HepG2 (cell line): ENCODE data around the gene ROBO3. TPM values are rescaled to one million over a fixed set of nuclear protein-coding genes. Genes with fewer than 3 reads are reported as not detected.

Source experiments
- ATAC-seq: fragments of 200-7000 bp; cut with Tn5 transposase; 3 replicates; pipeline ENCODE4 v1.9.1; 2020; ENCODE audit warnings: mild to moderate bottlenecking, moderate library complexity
- BruUV-seq: library from RNA; stranded (reverse); fragments of 400-500 nt; replicated peaks from 2 replicates; lab custom pipeline; 2021; lab: Mats Ljungman, UMichigan
- CTCF ChIA-PET: fragments of 300-600 bp; formaldehyde crosslinking; extraction: SDS; loops from one replicate; lab custom pipeline; 2021; ENCODE audit warnings: low total read pairs, inconsistent platforms, low intra/inter-chr PET ratio; lab: Yijun Ruan, JAX
- POLR2A ChIA-PET: fragments of 350-600 bp; sonication (Branson Sonifier 250); formaldehyde crosslinking; loops from one replicate; lab custom pipeline; 2020; ENCODE audit warnings: antibody characterized with exemption, inconsistent platforms; lab: Yijun Ruan, JAX
- DNase-seq: peaks from one replicate; pipeline ENCODE4 v3.0.0-alpha.2; 2015; ENCODE audit warnings: low spot score
- FAIRE-seq: peaks from 3 replicates; lab custom pipeline; 2011; peaks lifted over from hg19 to GRCh38; lab: Jason Lieb, UNC
- H2AFZ ChIP-seq: one replicate; pipeline ENCODE4 v1.6.1; 2011; ENCODE audit warnings: low read length, inconsistent platforms
- H3K27ac ChIP-seq: fragments of 300-600 bp; 3 replicates; pipeline ENCODE4 v1.8.0; 2011; ENCODE audit warnings: mixed run types, mild to moderate bottlenecking, mixed read lengths, low read length, inconsistent platforms; ENCODE audit not compliant: insufficient read depth; ENCODE audit errors: extremely low read length
- H3K27me3 ChIP-seq, 2 experiments: fragments of 200-600 bp in 1 of 2; 2 replicates in 1 of 2; 3 replicates in 1 of 2; pipeline versions ENCODE4 v1.6.0 to v1.8.0; 2011; ENCODE audit warnings: low read length in 2 of 2, mild to moderate bottlenecking in 2 of 2, moderate library complexity in 2 of 2, inconsistent platforms in 1 of 2; ENCODE audit not compliant: insufficient read depth in 2 of 2, control insufficient read depth in 1 of 2
- H3K36me3 ChIP-seq, 2 experiments: fragments of 200-600 bp in 1 of 2; replicated peaks in 1 of 2; 2 replicates in 1 of 2; 3 replicates in 1 of 2; pipeline versions ENCODE4 v1.5.1 to v1.8.0; 2011; ENCODE audit warnings: low read length in 2 of 2, inconsistent platforms in 1 of 2; ENCODE audit not compliant: insufficient read depth in 2 of 2, control insufficient read depth in 1 of 2
- H3K4me1 ChIP-seq: 2 replicates; pipeline ENCODE4 v1.5.1; 2012; ENCODE audit warnings: low read length, inconsistent platforms; ENCODE audit not compliant: insufficient read depth
- H3K4me2 ChIP-seq: 2 replicates; pipeline ENCODE4 v1.6.0; 2011; ENCODE audit warnings: low read depth, low read length, inconsistent platforms
- H3K4me3 ChIP-seq, 3 experiments: fragments of 200-600 bp in 1 of 3; sonication (generic), shearing (Covaris generic) in 1 of 3; replicated peaks in 1 of 3; 2 replicates each; pipeline ENCODE4 v1.5.1; 2011 to 2016; ENCODE audit warnings: low read length in 3 of 3, inconsistent platforms in 2 of 3, low read depth in 2 of 3, mild to moderate bottlenecking in 2 of 3, control low read depth in 1 of 3, mixed read lengths in 1 of 3; ENCODE audit not compliant: insufficient read depth in 1 of 3
- H3K79me2 ChIP-seq: one replicate; pipeline ENCODE4 v1.6.1; 2011; ENCODE audit warnings: low read length, inconsistent platforms; ENCODE audit not compliant: insufficient read depth
- H3K9ac ChIP-seq: 2 replicates; pipeline ENCODE4 v1.6.0; 2011; ENCODE audit warnings: mild to moderate bottlenecking, low read depth, low read length, inconsistent platforms; ENCODE audit not compliant: insufficient read depth
- H3K9me3 ChIP-seq: 2 replicates; pipeline ENCODE4 v1.5.1; 2012; ENCODE audit warnings: mild to moderate bottlenecking, low read length
- H4K20me1 ChIP-seq: 2 replicates; pipeline ENCODE4 v1.6.0; 2011; ENCODE audit warnings: inconsistent platforms, mild to moderate bottlenecking, low read length, moderate library complexity; ENCODE audit not compliant: insufficient read depth
- HDAC1 ChIP-seq: sonication (generic); formaldehyde crosslinking; IDR thresholded peaks from 2 replicates; pipeline ENCODE4 v1.5.1; 2020; ENCODE audit warnings: mild to moderate bottlenecking, missing genetic modification reagents
- HNRNPK ChIP-seq: fragments of 200-400 bp; formaldehyde crosslinking; IDR thresholded peaks from 2 replicates; pipeline ENCODE4 v1.6.1; 2018; ENCODE audit warnings: low read length, low read depth, moderate library complexity, mild to moderate bottlenecking; ENCODE audit not compliant: poor library complexity, severe bottlenecking
- KAT2B ChIP-seq: fragments of 150-350 bp; IDR thresholded peaks from 2 replicates; pipeline ENCODE4 v1.6.1; 2014; ENCODE audit warnings: low read depth, low read length, borderline replicate concordance
- NBN ChIP-seq: fragments of 450-650 bp; conservative IDR thresholded peaks from 2 replicates; pipeline ENCODE4 v1.6.1; 2017
- NFE2L2 ChIP-seq: fragments of 150-350 bp; IDR thresholded peaks from 2 replicates; pipeline ENCODE4 v1.6.1; 2014; ENCODE audit warnings: low read length
- PHF20 ChIP-seq: sonication (generic); formaldehyde crosslinking; IDR thresholded peaks from 2 replicates; pipeline ENCODE4 v1.5.0; 2020; ENCODE audit warnings: mild to moderate bottlenecking, missing genetic modification reagents
- RBFOX2 ChIP-seq: fragments of 200-400 bp; formaldehyde crosslinking; IDR thresholded peaks from 2 replicates; pipeline ENCODE4 v1.6.1; 2017; ENCODE audit warnings: low read depth, mild to moderate bottlenecking, low read length
- SKI ChIP-seq: fragments of 450-650 bp; IDR thresholded peaks from one replicate; pipeline ENCODE4 v1.6.1; 2018; ENCODE audit warnings: mild to moderate bottlenecking; ENCODE audit not compliant: partially characterized antibody
- SNRNP70 ChIP-seq: fragments of 200-400 bp; formaldehyde crosslinking; IDR thresholded peaks from 2 replicates; pipeline ENCODE4 v1.6.1; 2017; ENCODE audit warnings: mild to moderate bottlenecking, low read depth, low read length, moderate library complexity
- TAF1 ChIP-seq: sonication (generic); formaldehyde crosslinking; IDR thresholded peaks from 2 replicates; pipeline ENCODE4 v1.4.0; 2020; ENCODE audit warnings: missing genetic modification reagents
- ZC3H4 ChIP-seq: sonication (generic); formaldehyde crosslinking; IDR thresholded peaks from 2 replicates; pipeline ENCODE4 v1.4.0; 2020; ENCODE audit warnings: missing genetic modification reagents, borderline replicate concordance
- ZMYM2 ChIP-seq: sonication (generic); formaldehyde crosslinking; IDR thresholded peaks from 2 replicates; pipeline ENCODE4 v1.8.0; 2022; ENCODE audit warnings: mild to moderate bottlenecking, missing genetic modification reagents
- ZNF207 ChIP-seq: fragments of 450-650 bp; IDR thresholded peaks from 2 replicates; pipeline ENCODE4 v1.6.1; 2016; ENCODE audit warnings: antibody characterized with exemption, borderline replicate concordance
- ZNF232 ChIP-seq: sonication (generic); formaldehyde crosslinking; IDR thresholded peaks from 2 replicates; pipeline ENCODE4 v1.4.0; 2020; ENCODE audit warnings: missing genetic modification reagents, borderline replicate concordance
- WGBS: methylation state at CpG from one replicate; pipeline ENCODE4 v1.1.6; 2017; ENCODE audit warnings: low lambda C conversion rate; 5-methylcytosine and 5-hydroxymethylcytosine counted together
- in situ Hi-C: cut with HindIII; loops from 2 replicates; pipeline ENCODE4 v1.10.0; 2017; ENCODE audit warnings: low pct_unique_long_range_greater_than_20kb; ENCODE audit not compliant: extremely low pct_ligation_motif_present
- intact Hi-C: fragments of 100-400 bp; cut with micrococcal nuclease; formaldehyde crosslinking; loops from one replicate; pipeline ENCODE4 v1.10.0; 2022; ENCODE audit not compliant: unreplicated experiment
- polyA plus RNA-seq, 8 experiments: library from polyadenylated mRNA; depleted of rRNA in 3 of 8; stranded (reverse) in 7 of 8; unstranded in 1 of 8; fragments of >200 nt; fragmentation: Illumina TruSeq in 4 of 8; extraction: Trizol in 4 of 8; gene quantifications; 2 replicates each; pipeline versions ENCODE4 v1.2.1 to v1.2.3, GENCODE V29; 2011 to 2016; ENCODE audit warnings: low read depth in 4 of 8, missing spikeins in 1 of 8, mixed read lengths in 1 of 8; ENCODE audit not compliant: insufficient read depth in 1 of 8
- total RNA-seq, 5 experiments: library from RNA; depleted of rRNA; stranded (reverse); fragments of >200 nt; fragmentation: Illumina TruSeq; extraction: Trizol; gene quantifications; 2 replicates each; pipeline ENCODE4 v1.2.3, GENCODE V29; 2016; ENCODE audit warnings: low read depth in 1 of 5
- TF ChIP-seq, protein P1 (sequence below): sonication (generic); formaldehyde crosslinking; IDR thresholded peaks from 2 replicates; pipeline ENCODE4 v1.5.0; 2020; ENCODE audit warnings: mild to moderate bottlenecking, missing genetic modification reagents

The ROBO3 gene
- total and polyA plus RNA-seq, 2 of the 13 experiments (the other 11 are each of a cell fraction or from before 2014, with no cell fraction given) = 0.07 to 2.4 TPM

DNA sequence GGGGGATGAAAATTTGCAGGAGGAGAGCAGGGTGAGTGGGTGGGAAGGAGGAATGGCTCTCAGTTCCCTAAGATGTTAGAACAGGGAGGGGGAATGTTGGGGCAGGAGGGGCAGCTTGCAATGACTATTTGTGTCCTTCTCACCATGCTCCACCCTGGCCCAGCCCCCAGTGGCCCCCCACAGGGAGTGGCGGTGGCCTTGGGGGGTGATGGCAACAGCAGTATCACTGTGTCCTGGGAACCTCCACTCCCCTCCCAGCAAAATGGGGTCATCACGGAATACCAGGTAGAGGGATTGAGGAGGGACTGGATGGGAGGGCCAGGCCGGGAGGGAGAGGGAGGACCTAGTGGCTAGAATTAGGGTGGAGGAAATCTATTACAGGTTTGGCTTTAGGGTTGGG lies 10.2 kb downstream of the ROBO3 start:
- H3K9ac ChIP-seq = no peak overlapping the region
- no peak overlapping the region for H2AFZ ChIP-seq
- no peak for FAIRE-seq
- ATAC-seq = no peak
- 57% methylated on average over 3 of the region's 3 CpGs for WGBS
- H3K36me3 ChIP-seq = no peaks in the 10 kb centered on the region
- no peak for TF ChIP-seq ZNF232 (CRISPR knock-in tag)
- TF ChIP-seq PHF20 (CRISPR knock-in tag) = 0 out of 2 replicates have a peak, but pooled peaks have one; percentile 10
- POLR2A ChIA-PET = interaction anchor here (1.3 kb wide), 2 partner anchors 61 to 74 kb away, joined by 3 to 7 read pairs; partner anchors contain the start of gene HEPACAM
- H3K79me2 ChIP-seq = no peaks in the 10 kb centered on the region
- peak overlapping the region in 1 of 3 experiments; percentile 78; a peak in 2 of 6 replicates for H3K4me3 ChIP-seq
- CTCF ChIA-PET = interaction anchor here (1.7 kb wide), 1 partner anchor 8 kb away, joined by 5 read pairs; no protein-coding TSS in a partner anchor
- H3K27me3 ChIP-seq = peaks cover 2 to 67% of the 10 kb centered on the region in 2 experiments; a peak in 4 of 5 replicates
- BruUV-seq = no TSS peak
- H4K20me1 ChIP-seq = no peaks in the 10 kb centered on the region
- in situ Hi-C loops = loop anchor here (5.0 kb wide), 1 partner anchor 77 kb away; the partner anchor contains the start of gene CCDC15
- DNase-seq = no peak
- intact Hi-C loops = no loop called here
- no peaks in the 10 kb centered on the region for H3K9me3 ChIP-seq
- H3K4me2 ChIP-seq = peak overlapping the region; percentile 86
- no peak overlapping the region for H3K27ac ChIP-seq
- H3K4me1 ChIP-seq = peaks cover 40% of the 10 kb centered on the region

DNA sequence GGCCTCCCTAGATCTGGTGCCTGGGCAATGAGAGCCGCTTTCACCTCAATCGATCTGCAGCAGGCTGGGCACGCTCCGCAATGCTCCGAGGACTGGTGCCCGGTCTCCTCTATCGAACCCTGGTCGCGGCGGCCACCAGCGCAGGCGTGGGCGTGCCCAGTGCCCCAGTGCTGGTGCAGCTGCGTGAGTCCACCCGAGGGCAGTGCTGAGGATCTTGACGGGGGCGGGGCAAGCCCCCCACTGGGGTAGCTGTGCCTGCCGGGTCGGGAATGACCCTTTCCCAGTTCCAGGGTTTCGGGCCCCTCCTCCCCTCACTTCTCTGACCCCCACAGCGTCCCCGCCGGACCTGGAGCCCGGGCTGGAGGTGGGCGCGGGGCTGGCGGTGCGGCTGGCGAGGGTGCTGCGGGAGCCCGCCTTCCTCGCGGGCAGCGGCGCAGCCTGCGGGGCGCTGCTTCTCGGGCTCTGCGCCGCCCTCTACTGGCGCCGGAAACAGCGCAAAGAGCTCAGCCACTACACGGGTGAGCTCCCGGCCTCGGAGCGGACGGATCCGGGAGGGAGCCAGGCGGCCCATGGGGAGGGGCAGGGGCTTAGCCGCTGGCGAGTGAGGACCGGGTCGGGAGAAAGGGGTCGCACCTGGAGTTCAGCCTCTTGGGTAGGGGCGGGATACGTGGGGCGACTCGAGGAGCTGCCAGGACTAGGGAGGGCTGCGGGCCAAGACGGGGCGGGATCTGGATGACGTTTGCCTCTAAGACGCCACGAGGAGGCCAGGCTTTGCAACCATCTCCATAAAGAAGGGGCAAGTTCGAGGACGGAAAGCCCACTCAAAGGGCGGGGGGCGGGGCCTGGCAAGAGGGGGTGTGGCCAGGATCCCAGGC lies 10.9 kb downstream of the ROBO3 start:
- H3K4me2 ChIP-seq = peak overlapping the region; percentile 86
- WGBS = 6% methylated on average over 16 of the region's 69 CpGs
- H3K27ac ChIP-seq = no peak overlapping the region
- no TSS peak for BruUV-seq
- no peaks in the 10 kb centered on the region for H4K20me1 ChIP-seq
- ChIA-PET CTCF (interaction anchor here (1.7 kb wide), 1 partner anchor 9 kb away, joined by 5 read pairs; no protein-coding TSS in a partner anchor), POLR2A (interaction anchor here (0.6 to 1.3 kb wide), 7 partner anchors 58 to 253 kb away, joined by 3 to 8 read pairs (median 3); partner anchors contain the start of genes CCDC15, HEPACAM, SIAE and TBRG1)
- DNase-seq = peak; percentile 54
- ATAC-seq = peak; percentile 93
- H2AFZ ChIP-seq = no peak overlapping the region
- peaks cover 2 to 63% of the 10 kb centered on the region in 2 experiments; a peak in 4 of 5 replicates for H3K27me3 ChIP-seq
- H3K4me3 ChIP-seq = peak overlapping the region; percentile 51 to 78 (median 64)
- H3K9me3 ChIP-seq = no peaks in the 10 kb centered on the region
- intact Hi-C loops = loop anchor here (2.0 kb wide), 1 partner anchor 59 kb away; no protein-coding TSS in a partner anchor
- in situ Hi-C loops = loop anchor here (5.0 kb wide), 1 partner anchor 76 kb away; the partner anchor contains the start of gene CCDC15
- peaks cover 47% of the 10 kb centered on the region for H3K4me1 ChIP-seq
- H3K79me2 ChIP-seq = no peaks in the 10 kb centered on the region
- H3K9ac ChIP-seq = peak overlapping the region; percentile 30; the same call in 1 of the 2 replicates
- no peak for FAIRE-seq
- H3K36me3 ChIP-seq = no peaks in the 10 kb centered on the region
- no peak for TF ChIP-seq SKI
- TF ChIP-seq NFE2L2 = no peak
- peak; percentile 81 for TF ChIP-seq HNRNPK
- TF ChIP-seq, protein P1, sequence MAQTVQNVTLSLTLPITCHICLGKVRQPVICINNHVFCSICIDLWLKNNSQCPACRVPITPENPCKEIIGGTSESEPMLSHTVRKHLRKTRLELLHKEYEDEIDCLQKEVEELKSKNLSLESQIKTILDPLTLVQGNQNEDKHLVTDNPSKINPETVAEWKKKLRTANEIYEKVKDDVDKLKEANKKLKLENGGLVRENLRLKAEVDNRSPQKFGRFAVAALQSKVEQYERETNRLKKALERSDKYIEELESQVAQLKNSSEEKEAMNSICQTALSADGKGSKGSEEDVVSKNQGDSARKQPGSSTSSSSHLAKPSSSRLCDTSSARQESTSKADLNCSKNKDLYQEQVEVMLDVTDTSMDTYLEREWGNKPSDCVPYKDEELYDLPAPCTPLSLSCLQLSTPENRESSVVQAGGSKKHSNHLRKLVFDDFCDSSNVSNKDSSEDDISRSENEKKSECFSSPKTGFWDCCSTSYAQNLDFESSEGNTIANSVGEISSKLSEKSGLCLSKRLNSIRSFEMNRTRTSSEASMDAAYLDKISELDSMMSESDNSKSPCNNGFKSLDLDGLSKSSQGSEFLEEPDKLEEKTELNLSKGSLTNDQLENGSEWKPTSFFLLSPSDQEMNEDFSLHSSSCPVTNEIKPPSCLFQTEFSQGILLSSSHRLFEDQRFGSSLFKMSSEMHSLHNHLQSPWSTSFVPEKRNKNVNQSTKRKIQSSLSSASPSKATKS (CRISPR knock-in tag) = no peak
- TF ChIP-seq NBN = no peak
- TF ChIP-seq ZC3H4 (CRISPR knock-in tag) = no peak
- peak; percentile 72 for TF ChIP-seq RBFOX2
- TF ChIP-seq TAF1 (CRISPR knock-in tag) = peak; percentile 39; the same call in 1 of the 2 replicates
- TF ChIP-seq SNRNP70 = no peak
- TF ChIP-seq HDAC1 = 0 out of 2 replicates have a peak, but pooled peaks have one; percentile 20
- TF ChIP-seq ZNF207 = no peak
- no peak for TF ChIP-seq ZMYM2 (CRISPR knock-in tag)
- TF ChIP-seq KAT2B = no peak
